Stimulated activated CD8-positive, alpha-beta memory T cell treated with anti-CD3 and anti-CD28 coated beads, Interleukin-2, amount 100 ng/mL, for 1 hour (primary cell): ENCODE measurements around the gene FBXO10.
"Not testable (repeated sequence)": the region's sequence is repeated elsewhere in the genome, so short reads cannot be mapped to it uniquely, and the experiment has no call there.

Experiments
- DNase-seq, 2 donors: peaks; one replicate each; pipeline ENCODE4 v3.0.0-alpha.2; 2020; ENCODE audit warnings: low read depth in 2 of 2

The FBXO10 gene, protein sequence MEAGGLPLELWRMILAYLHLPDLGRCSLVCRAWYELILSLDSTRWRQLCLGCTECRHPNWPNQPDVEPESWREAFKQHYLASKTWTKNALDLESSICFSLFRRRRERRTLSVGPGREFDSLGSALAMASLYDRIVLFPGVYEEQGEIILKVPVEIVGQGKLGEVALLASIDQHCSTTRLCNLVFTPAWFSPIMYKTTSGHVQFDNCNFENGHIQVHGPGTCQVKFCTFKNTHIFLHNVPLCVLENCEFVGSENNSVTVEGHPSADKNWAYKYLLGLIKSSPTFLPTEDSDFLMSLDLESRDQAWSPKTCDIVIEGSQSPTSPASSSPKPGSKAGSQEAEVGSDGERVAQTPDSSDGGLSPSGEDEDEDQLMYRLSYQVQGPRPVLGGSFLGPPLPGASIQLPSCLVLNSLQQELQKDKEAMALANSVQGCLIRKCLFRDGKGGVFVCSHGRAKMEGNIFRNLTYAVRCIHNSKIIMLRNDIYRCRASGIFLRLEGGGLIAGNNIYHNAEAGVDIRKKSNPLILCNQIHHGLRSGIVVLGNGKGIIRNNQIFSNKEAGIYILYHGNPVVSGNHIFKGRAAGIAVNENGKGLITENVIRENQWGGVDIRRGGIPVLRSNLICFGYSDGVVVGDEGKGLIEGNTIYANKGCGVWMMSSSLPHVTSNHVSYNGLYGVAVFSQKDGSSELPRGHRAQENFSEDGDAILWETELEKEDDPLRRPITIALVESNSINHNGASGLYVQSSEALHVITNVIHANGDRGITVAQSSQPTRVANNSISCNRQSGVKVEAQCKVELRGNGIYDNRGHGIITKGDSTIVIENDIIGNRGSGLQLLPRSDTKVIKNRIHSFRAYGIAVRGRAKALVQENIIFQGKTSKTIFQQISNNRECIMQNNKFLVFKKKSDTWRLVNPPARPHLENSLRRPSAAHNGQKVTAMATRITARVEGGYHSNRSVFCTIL

DNA sequence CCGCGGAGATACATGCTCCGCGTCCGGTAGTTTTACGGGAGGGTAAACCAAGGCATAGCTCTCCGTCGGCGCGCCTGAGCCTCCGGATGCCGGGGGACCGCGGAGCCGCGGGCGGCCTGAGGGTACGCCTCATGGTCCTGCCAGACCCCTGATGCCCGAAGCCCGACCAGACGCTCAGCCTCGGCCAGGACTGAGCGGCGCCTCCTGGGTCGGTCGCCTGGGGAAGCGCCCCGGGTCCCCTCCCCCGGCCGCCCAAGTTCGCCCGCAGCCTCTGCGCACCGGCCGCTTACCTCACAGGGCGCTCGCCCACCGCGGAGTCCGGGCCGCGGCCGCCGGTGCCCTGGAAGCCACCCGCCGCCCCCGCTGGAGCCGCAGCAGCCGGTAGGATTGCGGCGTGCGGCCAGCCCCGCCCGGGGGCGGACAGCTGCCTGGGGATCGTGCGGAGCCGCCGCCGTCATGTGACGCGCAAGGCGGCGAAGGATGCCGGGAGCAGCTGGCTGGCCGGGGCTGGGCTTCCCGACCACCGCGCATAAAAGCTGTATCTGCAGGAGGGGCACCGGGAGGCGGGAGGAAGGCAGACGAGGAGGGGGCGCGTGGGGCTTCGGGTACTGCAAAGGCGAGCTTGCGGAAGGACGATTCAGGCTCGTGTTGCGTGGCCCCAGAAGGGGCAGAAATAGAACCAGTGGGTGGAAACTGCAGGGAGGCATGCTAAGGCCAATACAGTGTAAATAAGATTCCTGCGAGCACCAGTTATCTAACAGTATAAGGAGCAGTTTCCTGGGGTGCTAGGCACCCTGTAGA, at the start of gene FBXO10:
TSS of gene FBXO10 (minus strand) at position 460 of the 801 bp plus-strand sequence. CDS start 34,612 bp downstream, outside the sequence.
- no peak for DNase-seq

GRCh38 chr9:37625758-37626147, 49.6 kb upstream of the FBXO10 start:
- DNase-seq, result no peak

DNA sequence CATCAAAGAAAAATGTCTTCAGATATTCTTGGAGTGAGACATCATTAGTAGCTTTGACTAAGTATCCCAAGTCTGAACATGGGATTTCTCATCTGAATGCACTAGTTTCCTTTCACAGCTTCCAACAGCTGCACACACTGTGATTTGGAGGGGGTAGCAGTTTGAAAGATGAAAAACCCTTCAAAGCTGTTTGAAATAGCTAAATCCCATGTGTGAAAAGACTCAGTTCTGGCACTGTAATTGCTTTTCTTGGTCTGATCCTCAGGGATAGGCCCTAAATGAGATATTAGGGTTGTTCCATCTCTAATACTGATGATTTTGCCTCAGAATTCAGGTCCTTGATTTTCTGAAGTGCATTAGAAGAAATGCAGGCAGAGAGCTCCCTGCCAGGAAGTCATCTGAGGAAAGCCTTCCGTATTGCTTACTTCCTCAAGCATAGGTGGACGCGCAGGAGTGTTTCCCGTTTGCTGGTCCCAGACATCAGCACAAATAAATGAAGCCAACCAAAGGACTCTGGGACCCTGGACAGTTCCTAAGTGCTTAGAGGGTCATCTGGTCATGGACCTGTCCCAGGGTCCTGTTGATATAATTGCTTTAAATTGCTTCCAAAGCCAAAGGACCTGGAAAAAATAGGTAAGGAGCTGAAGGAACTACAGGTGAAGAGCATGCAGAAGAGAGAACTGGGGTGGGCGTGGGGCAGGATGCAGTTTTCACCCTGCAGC, 49.0 kb upstream of the FBXO10 start:
- DNase-seq, result no peak

DNA sequence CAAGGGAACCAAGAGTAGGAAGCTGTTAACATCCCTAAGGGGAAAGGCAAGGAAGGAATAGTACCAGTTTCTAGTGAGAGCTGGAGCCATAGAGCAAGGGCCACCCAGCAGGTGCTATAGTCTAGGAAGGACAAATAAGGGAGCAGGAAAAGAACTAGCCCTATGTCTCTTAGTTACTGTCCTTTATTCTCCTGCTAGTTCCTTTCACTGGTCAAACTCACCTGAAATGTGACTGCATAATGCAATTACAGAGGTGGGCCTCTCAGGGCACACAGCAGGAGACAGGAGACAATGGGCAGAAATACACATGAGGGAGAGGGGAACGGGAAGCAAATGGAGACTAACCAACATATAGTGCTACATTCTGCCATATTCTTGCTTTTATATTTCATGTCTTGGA, 47.9 kb upstream of the FBXO10 start:
- no peak for DNase-seq

DNA sequence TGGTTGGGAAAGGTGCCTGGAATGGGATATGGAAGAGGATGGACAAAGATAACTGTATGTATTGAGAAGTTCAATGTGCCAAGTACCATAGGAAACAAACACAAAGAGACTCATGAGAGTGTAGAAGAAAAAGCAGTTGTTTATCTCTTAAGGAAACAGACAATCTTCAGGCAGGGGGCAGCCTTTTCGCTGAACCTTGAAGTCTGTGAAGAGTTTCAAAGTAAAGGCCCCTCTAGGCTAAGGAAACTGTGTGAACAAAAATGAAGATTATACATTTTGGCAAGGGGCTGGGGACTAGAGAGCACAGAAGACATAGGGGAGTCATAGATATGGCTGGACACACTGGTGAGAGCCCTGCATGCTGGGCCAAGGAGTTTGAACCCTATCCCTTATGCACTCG, 47.1 kb upstream of the FBXO10 start:
- DNase-seq, result no peak

DNA sequence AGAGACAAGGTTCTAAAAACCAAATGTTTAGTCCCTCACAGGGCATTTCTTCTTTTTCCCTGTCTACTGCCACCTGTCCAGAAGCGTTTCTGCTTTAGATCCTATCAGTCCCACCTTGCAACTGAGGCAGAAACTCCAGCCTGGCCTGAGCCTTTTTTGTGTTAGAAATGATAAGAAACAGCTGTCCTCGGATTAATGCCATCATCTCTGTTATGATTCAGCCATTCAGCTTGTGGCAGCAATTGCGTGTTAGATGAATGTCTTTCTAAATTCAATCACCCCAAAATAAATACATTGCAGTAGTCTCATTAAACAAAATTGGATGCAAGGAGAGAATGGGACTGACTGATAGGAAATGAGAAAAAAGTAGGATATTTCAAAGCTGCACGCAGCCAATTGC, 46.3 kb upstream of the FBXO10 start:
- no peak for DNase-seq

DNA sequence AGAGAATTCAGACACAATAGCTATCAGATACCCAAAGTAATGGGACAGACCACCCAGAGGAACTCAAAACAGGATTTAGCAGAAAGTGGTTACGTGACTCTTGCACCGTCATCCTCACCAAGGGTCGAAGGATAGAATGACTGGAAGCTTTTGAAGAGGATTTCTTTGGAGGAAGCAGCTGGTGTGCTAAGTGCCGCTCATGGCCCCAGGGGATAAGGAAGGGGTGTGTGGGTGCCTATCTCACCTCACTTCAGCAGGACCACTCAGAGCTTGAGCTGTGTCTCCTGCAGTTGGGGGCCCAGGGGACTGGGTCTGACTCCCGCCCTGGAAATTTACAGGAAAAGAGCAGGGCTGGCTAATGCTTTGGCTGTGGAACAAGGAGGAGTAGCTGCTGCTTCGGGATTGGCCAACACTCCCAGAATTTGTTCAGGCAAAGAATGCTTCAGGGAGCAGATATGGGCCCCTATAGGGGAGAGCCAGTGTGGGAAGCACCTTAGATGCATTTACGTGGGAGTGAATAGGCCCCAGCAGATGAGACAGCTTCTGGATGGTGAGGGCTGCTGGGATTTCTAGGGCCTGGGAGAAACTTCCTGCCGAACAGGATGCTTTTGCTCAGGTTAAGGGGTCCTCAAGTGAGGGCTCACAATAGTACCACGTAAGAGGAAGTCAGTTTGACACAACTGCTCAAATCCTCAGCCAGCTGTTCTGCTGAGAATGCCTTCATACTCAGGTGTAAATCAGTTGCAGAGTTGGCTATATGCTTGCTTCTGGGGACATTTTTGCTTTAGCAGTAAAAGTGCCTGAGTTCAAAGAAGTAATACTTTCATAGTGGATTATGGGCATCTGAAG, 45.3 kb upstream of the FBXO10 start:
- no peak for DNase-seq

DNA sequence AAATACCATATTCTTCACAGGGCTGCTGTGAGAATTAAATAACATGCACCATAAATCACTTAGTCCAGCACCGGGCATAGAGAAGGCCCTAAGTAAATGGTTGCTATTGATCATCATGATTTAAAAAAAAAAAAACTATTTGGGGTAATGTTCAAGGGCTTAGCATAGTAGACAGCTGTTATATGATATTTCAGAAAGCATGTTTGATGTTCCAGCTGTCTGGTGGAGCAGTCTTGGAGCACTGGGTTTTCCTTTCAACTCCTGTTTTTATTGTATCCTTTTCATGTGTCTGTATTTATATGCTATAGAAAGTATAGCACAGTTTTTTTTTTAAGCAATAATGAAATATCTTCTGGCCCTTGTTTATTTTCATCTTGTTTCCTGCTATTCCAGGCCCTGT, 44.2 kb upstream of the FBXO10 start:
- DNase-seq, result no peak

GRCh38 chr9:37619806-37620205, 43.6 kb upstream of the FBXO10 start:
- no peak for DNase-seq

DNA sequence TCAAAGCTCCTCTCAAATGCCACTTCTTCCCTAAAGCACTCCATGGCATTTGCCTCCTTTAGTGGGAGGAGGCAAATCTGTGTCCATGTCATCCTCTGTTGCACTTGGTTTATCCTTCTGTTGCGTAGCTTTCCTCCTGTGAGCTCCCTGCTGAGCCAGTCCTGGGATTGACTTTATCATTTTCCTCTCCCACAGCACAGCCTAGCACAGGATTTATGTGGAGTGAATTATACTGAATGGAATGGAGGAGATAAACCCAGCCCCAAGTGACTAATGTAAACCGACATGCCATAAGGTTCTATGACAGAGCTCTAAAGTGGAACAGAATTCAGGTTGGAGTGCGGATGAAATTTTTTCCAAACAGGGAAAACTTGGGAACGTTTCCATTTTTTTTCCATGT, 42.6 kb upstream of the FBXO10 start:
- DNase-seq, result no peak

GRCh38 chr9:37617832-37618231, 41.7 kb upstream of the FBXO10 start:
- DNase-seq, result no peak

DNA sequence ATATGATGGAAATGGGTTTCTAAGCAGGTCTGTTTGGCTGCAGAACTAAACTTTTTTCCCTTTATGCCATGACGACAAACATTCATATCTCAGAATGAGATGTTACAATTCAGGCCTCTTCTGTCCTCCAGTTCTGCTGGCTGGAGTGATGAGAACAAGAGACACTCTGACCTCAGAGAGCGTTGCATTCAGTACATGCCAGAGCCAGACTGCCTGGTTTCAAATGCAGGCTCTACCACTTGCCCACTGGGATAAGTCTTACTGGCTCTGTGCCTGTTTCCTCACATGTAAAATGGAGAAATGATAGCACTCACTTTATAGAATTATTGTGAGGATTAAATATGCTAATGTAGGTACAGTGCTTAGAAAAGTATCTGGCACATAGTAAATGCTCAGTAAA, 41.0 kb upstream of the FBXO10 start:
- DNase-seq, result no peak

GRCh38 chr9:37611961-37612360, 35.8 kb upstream of the FBXO10 start:
- no peak for DNase-seq

- DNase-seq, result no peak
Observed at GRCh38 chr9:37611014-37611413, 34.8 kb upstream of the FBXO10 start.

DNA sequence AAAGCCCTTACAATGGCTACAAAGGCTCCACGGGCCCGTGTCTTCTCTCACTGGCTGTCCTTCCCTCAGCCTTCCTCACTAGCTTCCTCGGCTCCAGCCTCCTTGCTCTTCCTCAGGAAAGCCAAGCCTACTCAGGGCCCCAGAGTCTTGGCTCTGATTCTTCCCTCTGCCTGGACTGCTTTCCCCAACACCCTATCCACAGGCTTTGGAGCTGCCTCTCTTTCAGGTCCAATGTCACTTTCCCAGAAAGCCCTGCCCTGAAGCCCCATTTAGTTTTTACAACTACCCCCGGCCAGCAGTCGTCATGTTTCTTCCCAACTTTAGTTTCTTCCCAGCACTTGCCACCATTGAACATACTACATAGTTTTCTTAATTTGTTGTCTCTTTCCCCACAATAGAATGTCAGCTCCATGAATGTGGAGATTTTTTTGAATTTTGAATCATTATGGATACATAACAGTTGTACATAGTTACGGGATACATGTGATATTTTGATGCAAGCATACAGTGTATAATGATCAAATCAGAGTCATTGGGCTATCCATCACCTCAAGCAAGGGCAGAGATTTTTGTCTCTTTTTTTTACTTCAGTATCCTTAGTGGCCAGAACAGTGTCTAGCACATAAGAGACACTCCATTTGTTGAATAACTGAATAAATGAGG, 33.7 kb upstream of the FBXO10 start:
- DNase-seq, result no peak

GRCh38 chr9:37608250-37608649, 32.1 kb upstream of the FBXO10 start:
- no peak for DNase-seq

DNA sequence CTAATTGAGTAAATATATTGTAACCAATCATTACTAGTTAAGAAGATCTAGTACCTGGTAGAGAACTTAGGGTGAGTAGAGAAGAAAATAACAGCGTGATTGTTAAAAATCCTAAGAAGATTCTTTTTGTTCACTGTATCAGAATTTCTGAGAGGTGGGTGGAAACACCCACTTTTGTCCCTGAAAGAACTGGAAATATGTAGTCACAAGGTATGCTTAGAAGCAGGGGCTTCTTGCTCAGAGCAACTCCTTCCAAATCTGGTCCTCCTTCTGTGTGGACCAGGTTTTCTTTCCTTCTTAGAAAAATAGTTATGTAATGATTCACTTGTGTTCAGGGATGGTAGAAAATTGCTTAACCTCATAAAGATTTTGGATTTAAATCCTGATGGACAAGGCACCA, 28.1 kb upstream of the FBXO10 start:
- DNase-seq, result no peak

DNA sequence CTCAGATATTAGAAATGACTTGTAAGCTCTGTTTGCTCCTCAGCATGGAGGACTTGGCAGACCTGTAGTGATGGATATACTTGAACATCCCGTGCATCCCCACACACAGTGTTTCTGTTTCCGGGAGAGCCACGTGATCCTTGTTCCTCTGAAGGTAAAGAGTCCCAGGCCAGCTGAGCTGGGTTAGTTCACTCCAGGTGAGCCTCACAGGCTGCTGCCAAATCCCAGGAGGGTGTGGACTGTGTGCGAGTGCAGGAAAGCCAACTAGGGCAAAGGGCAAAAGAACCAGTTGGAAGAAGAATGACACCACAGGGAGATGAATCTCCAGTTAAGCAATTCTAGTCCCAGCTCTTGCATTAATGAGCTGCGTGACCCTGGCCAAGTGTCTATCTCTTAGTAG, 26.6 kb upstream of the FBXO10 start:
- no peak for DNase-seq

DNA sequence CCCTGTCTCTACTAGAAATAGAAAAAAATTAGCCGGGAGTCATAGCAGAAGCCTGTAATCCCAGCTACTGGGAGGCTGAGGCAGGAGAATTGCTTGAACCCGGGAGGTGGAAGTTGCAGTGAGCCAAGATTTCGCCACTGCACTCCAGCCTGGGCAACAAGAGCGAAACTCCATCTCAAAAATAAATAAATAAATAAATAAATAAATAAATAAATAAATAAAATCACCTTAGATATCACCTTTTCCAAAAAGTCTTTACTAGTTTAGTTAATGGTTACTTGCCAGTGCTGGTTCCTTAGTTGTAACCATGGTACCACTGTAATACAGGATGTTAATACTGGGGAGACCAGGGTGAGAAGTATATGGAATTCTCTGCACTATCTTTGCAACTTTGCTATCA, 25.9 kb upstream of the FBXO10 start:
- DNase-seq, result not testable (repeated sequence)

DNA sequence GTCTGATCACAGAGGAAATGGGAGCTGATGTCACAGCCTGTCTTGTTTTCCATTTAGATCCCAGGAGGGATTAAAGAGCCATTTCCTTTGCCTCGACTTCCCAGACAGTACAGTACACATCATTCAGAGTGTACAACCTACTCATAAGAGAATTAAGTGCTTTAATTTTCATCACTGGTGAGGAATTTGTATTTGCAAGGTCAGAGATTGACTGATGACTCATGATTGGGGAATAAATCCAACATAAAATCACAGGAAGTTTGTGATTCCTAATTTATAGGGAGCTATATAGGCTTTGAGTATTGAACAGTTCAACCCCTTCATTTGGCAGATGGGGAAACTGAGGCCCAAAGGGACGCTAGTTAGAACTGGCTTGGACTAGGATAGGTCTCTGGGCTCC, 20.3 kb upstream of the FBXO10 start:
- no peak for DNase-seq
